Body of pancreas (tissue), 4 donors: ENCODE data around the gene AKNAD1. TPM values are rescaled to one million over a fixed set of nuclear protein-coding genes. Genes with fewer than 3 reads are reported as not detected.

Experiments used
- ATAC-seq: fragments of 150-250 bp; one replicate; pipeline ENCODE4 v1.9.1; 2016
- DNase-seq, 4 donors: peaks; one replicate each; pipeline ENCODE4 v3.0.0-alpha.2; 2019
- H3K27ac ChIP-seq, 4 donors: fragments of 200-600 bp; sonication (generic); 1 replicate in 3 of 4; 2 replicates in 1 of 4; pipeline versions ENCODE4 v1.5.1 to v1.6.1; 2016 to 2019; ENCODE audit warnings: mild to moderate bottlenecking in 1 of 4, mixed read lengths in 1 of 4, moderate library complexity in 1 of 4
- H3K27me3 ChIP-seq, 2 donors: fragments of 200-600 bp; sonication (generic); one replicate each; pipeline ENCODE4 v1.6.0; 2016; ENCODE audit warnings: mild to moderate bottlenecking in 1 of 2
- H3K36me3 ChIP-seq, 2 donors: fragments of 200-600 bp; sonication (generic); replicated peaks in 1 of 2; 2 replicates each; pipeline ENCODE4 v1.5.1; 2016; ENCODE audit warnings: low read depth in 2 of 2; ENCODE audit not compliant: insufficient read depth in 1 of 2
- H3K4me1 ChIP-seq: fragments of 200-600 bp; sonication (generic); one replicate; pipeline ENCODE4 v1.6.0; 2016
- H3K4me3 ChIP-seq, 2 donors: fragments of 200-600 bp; sonication (generic); 1 replicate in 1 of 2; 2 replicates in 1 of 2; pipeline ENCODE4 v1.5.1; 2016 to 2019
- H3K9me3 ChIP-seq, 3 donors: fragments of 200-600 bp; sonication (generic); 1 replicate in 2 of 3; 2 replicates in 1 of 3; pipeline ENCODE4 v1.5.1; 2016
- POLR2A ChIP-seq, 3 donors: fragments of 450-650 bp; IDR thresholded peaks; one replicate each; pipeline ENCODE4 v1.6.1; 2016; ENCODE audit warnings: antibody characterized with exemption in 3 of 3, mild to moderate bottlenecking in 2 of 3
- WGBS, 2 donors: methylation state at CpG; one replicate each; pipeline ENCODE4 v1.1.5; 2017; 5-methylcytosine and 5-hydroxymethylcytosine counted together
- intact Hi-C: fragments of 100-400 bp; cut with DNase I; formaldehyde crosslinking; loops from one replicate; pipeline ENCODE4 v1.15.1; 2023
- total RNA-seq, 2 donors: library from RNA; depleted of rRNA; stranded (reverse); fragments of >200 nt; gene quantifications; one replicate each; pipeline ENCODE4 v1.1.0, GENCODE V29; 2016
- TF ChIP-seq, protein P1 (sequence below), 7 experiments: fragments of 450-650 bp in 4 of 7; fragments of 200-600 bp in 3 of 7; sonication (generic) in 3 of 7; IDR thresholded peaks; one replicate each; pipeline ENCODE4 v1.5.1; 2016 to 2019; ENCODE audit warnings: antibody characterized with exemption in 7 of 7

The AKNAD1 gene
- total RNA-seq, 2 donors from 2014 or later, result not detected

DNA sequence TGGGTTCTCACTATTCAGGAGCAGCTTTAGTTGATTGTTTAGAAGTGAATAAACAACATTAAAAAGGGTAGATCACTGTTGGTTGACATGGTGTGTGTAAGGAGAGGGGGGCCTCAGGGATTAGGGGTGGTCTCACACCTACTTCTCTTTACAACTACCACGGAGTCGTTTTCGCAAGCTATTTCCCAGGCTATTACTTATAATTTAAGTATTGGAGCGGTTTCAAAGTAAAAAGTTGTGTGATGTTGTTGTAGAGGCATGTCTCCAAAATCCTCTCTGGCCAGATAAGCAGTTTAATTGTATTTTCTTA is 21.2 kb upstream of the AKNAD1 start:
- no peak for TF ChIP-seq POLR2A (IDR thresholded peaks at IDR 0.05)
- TF ChIP-seq, protein P1, sequence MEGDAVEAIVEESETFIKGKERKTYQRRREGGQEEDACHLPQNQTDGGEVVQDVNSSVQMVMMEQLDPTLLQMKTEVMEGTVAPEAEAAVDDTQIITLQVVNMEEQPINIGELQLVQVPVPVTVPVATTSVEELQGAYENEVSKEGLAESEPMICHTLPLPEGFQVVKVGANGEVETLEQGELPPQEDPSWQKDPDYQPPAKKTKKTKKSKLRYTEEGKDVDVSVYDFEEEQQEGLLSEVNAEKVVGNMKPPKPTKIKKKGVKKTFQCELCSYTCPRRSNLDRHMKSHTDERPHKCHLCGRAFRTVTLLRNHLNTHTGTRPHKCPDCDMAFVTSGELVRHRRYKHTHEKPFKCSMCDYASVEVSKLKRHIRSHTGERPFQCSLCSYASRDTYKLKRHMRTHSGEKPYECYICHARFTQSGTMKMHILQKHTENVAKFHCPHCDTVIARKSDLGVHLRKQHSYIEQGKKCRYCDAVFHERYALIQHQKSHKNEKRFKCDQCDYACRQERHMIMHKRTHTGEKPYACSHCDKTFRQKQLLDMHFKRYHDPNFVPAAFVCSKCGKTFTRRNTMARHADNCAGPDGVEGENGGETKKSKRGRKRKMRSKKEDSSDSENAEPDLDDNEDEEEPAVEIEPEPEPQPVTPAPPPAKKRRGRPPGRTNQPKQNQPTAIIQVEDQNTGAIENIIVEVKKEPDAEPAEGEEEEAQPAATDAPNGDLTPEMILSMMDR (IDR thresholded peaks at IDR 0.05), result no peak
- ATAC-seq, result no peak
- intact Hi-C loops, result no loop called here

DNA sequence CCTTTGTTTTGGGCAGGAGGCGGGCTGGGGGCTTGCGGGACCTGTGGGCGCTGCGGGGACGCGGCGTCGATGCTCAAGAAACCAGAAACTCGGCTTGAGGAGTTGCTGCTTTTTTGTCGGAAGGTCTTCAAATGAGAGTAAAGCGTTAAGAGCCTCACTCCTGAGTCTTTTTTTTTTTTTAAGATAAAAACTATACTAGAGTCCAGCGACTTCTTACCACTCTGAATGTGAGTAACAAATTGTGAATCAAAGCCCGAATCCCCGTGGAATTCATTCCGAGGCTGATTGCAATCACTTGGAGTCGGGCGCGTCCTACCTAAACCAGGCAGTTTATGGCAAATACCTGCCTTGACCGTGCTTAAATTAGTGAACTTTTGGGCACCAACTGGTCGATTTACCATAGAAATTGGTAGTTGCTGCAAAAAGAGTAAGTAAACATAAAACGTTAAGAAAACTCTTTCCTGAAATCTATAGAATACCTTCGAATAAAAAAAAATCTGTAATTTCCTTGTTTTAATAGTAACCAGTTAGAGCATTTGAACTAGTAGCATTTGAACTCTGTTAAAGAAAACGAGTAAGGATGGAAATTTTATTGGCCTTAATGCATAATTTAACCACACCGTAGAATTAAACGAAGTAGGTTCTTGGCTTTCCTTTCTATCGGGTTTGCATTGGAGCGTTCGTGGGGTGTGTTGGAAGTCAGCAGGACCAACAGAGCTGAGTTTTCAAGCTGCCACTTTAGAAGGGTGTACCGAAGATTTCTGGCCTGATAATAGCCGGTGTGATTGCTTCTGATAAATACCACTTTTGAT is 20.7 kb upstream of the AKNAD1 start:
- peak overlapping the region in 3 of 4 donors; percentile 4 to 48 (median 32) for H3K27ac ChIP-seq
- peaks cover 13% of the 10 kb centered on the region for H3K4me1 ChIP-seq
- intact Hi-C loops, result no loop called here
- peak overlapping the region; percentile 63 to 64 for H3K4me3 ChIP-seq
- WGBS, 2 donors, result 2 to 4% methylated on average over 30 of the region's 30 CpGs
- TF ChIP-seq POLR2A (IDR thresholded peaks at IDR 0.05), result no peak
- TF ChIP-seq, protein P1 (IDR thresholded peaks at IDR 0.05), result no peak
- H3K9me3 ChIP-seq, result no peaks in the 10 kb centered on the region
- no peaks in the 10 kb centered on the region for H3K36me3 ChIP-seq
- peak in 1 of 4 donors; percentile 10 for DNase-seq
- no peaks in the 10 kb centered on the region for H3K27me3 ChIP-seq
- ATAC-seq, result peak; percentile 19

More for the DNA sequence above, 21.2 kb upstream of the AKNAD1 start:
- H3K27me3 ChIP-seq, result no peaks in the 10 kb centered on the region
- no peak overlapping the region for H3K4me3 ChIP-seq
- 68 to 72% methylated on average over 4 of the region's 4 CpGs for whole genome bisulfite sequencing, 2 donors
- DNase-seq, result no peak
- no peaks in the 10 kb centered on the region for H3K36me3 ChIP-seq
- H3K9me3 ChIP-seq, result no peaks in the 10 kb centered on the region
- H3K27ac ChIP-seq, result no peak overlapping the region
- H3K4me1 ChIP-seq, result peaks cover 13% of the 10 kb centered on the region

DNA sequence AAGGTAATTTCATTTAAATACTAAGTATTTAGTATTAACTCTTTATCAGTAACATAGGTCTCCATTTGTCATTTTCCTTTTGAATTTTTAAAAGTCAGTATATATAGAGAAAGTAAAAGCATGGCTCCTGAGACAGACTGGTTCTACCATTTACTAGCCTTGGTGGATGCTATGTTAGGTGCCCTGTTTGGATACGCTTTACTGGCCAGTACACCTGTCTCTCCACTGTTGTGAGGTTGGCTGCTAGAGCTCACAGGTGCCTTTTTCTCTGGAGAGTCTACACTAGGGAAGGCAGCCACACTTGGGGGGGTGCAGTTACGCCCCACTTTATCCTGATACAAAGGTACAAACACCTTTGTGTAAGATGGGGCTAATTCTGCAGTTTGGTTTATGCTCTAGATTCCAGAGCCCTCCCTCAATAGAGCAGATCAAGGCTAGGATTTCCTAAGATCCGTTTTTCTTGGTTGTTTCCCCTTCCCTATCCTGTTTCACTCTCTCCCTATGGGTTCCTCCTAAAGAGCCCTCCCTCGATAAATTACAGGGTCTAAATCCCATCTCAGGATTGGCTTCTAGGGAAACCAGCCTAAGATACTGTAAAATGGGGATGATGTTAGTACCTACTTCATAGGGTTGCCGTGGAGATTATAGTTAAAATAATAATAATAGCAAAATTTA is 14.3 kb upstream of the AKNAD1 start:
- no peaks in the 10 kb centered on the region for H3K27me3 ChIP-seq
- intact Hi-C loops, result no loop called here
- no peak for TF ChIP-seq POLR2A (IDR thresholded peaks at IDR 0.05)
- TF ChIP-seq, protein P1 (IDR thresholded peaks at IDR 0.05), result no peak
- H3K4me1 ChIP-seq, result peaks cover 3% of the 10 kb centered on the region
- H3K36me3 ChIP-seq, result no peaks in the 10 kb centered on the region
- WGBS, 2 donors, result 65 to 75% methylated on average over 5 of the region's 5 CpGs
- ATAC-seq, result no peak
- H3K27ac ChIP-seq, result no peak overlapping the region
- H3K9me3 ChIP-seq, result no peaks in the 10 kb centered on the region
- no peak overlapping the region for H3K4me3 ChIP-seq
- DNase-seq, result no peak

DNA sequence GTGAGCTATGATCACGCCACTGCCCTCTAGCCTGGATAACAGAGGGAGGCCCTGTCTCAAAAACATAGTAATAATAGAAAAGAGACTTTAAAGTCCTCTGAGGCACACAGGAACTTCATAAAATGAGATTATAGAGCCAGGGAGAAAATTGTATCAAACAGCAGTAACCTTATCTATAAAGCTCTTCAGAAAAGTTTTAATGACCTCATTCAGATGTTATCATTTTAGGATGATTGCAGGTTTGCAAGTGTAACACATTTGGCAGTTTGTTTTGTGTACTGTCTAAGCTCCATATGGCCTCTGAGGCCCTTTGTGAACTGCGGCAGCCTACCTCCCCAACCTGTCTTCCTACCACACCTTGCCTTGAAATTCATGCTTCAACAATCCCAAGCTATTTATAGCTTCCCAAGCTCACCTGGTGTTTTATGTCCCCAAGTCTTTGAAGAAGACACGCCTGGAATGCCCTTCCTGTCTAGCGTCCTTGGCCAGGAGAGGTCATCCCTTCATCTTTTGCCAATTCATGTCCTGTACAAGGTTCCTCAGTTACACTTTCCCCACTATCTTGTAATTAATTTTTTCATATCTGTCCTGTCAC is 8.5 kb upstream of the AKNAD1 start:
- intact Hi-C loops, result no loop called here
- TF ChIP-seq POLR2A (IDR thresholded peaks at IDR 0.05), result no peak
- TF ChIP-seq, protein P1 (IDR thresholded peaks at IDR 0.05), result no peak
- Histone ChIP-seq H3K27ac (no peak overlapping the region), H3K4me1 (no peaks in the 10 kb centered on the region), H3K27me3 (no peaks in the 10 kb centered on the region), H3K4me3 (no peak overlapping the region), H3K36me3 (no peaks in the 10 kb centered on the region), H3K9me3 (no peaks in the 10 kb centered on the region)
- no peak for DNase-seq
- ATAC-seq, result no peak
- WGBS, 2 donors, result 61 to 71% methylated on average over 4 of the region's 4 CpGs
